Natural killer cell (primary cell): ENCODE measurements around the gene SASH1. TPM values are rescaled to one million over a fixed set of nuclear protein-coding genes. Genes with fewer than 3 reads are reported as not detected.

Source experiments
- ATAC-seq, 3 donors: fragments of 150-1000 bp in 2 of 3; fragments of 200-7000 bp in 1 of 3; cut with Tn5 transposase; 1 replicate in 1 of 3; 2 replicates in 2 of 3; pipeline ENCODE4 v1.10.0; 2021; ENCODE audit warnings: mild to moderate bottlenecking in 2 of 3, moderate library complexity in 2 of 3
- DNase-seq, 2 donors: peaks; one replicate each; pipeline versions ENCODE4 v3.0.0 to v3.0.0-alpha.2; 2013 to 2021; ENCODE audit warnings: mixed read lengths in 1 of 2
- H3K27ac ChIP-seq: one replicate; pipeline ENCODE4 v1.5.1; 2013; ENCODE audit warnings: mild to moderate bottlenecking, low read length
- H3K27me3 ChIP-seq: one replicate; pipeline ENCODE4 v1.6.1; 2013; ENCODE audit warnings: low read length; ENCODE audit not compliant: control insufficient read depth, insufficient read depth
- H3K36me3 ChIP-seq: one replicate; pipeline ENCODE4 v1.6.1; 2013; ENCODE audit warnings: low read length; ENCODE audit not compliant: control insufficient read depth, insufficient read depth
- H3K4me1 ChIP-seq: one replicate; pipeline ENCODE4 v1.6.1; 2013; ENCODE audit warnings: low read length; ENCODE audit not compliant: control insufficient read depth, insufficient read depth
- H3K4me3 ChIP-seq: one replicate; pipeline ENCODE4 v1.5.1; 2013; ENCODE audit warnings: low read length
- H3K9me3 ChIP-seq: one replicate; pipeline ENCODE4 v1.6.1; 2013; ENCODE audit warnings: low read length; ENCODE audit not compliant: control insufficient read depth, insufficient read depth
- H3K27ac Mint-ChIP-seq, 2 donors: one replicate each; pipeline ENCODE4 v1.8.0; 2022; ENCODE audit warnings: mild to moderate bottlenecking in 2 of 2, mixed read lengths in 2 of 2, moderate library complexity in 1 of 2
- H3K27me3 Mint-ChIP-seq, 2 donors: one replicate each; pipeline ENCODE4 v1.8.0; 2022; ENCODE audit warnings: low read depth in 2 of 2, mixed read lengths in 2 of 2
- H3K36me3 Mint-ChIP-seq: one replicate; pipeline ENCODE4 v1.8.0; 2022; ENCODE audit warnings: mixed read lengths
- H3K4me1 Mint-ChIP-seq, 2 donors: one replicate each; pipeline ENCODE4 v1.8.0; 2022; ENCODE audit warnings: mixed read lengths in 2 of 2
- H3K4me3 Mint-ChIP-seq: one replicate; pipeline ENCODE4 v1.8.0; 2022; ENCODE audit warnings: mild to moderate bottlenecking, moderate library complexity, mixed read lengths
- H3K9me3 Mint-ChIP-seq, 2 donors: one replicate each; pipeline ENCODE4 v1.8.0; 2022; ENCODE audit warnings: mixed read lengths in 2 of 2
- WGBS: methylation state at CpG from one replicate; pipeline ENCODE4 v1.1.7; 2013; ENCODE audit warnings: missing lambda C conversion rate; ENCODE audit not compliant: insufficient coverage; 5-methylcytosine and 5-hydroxymethylcytosine counted together
- intact Hi-C: fragments of 100-400 bp; cut with micrococcal nuclease; formaldehyde crosslinking; loops from one replicate; pipeline ENCODE4 v1.14.2; 2022
- total RNA-seq, 4 donors: library from RNA; stranded (reverse); fragments of 120-200 nt in 1 of 4; gene quantifications; one replicate each; pipeline versions ENCODE4 v1.2.3 to v1.2.4, GENCODE V29; 2013 to 2022
- TF ChIP-seq, protein P1 (sequence below): fragments of 200-600 bp; IDR thresholded peaks from one replicate; pipeline ENCODE4 v1.8.0; 2022; ENCODE audit warnings: antibody characterized with exemption

The SASH1 gene
- total RNA-seq, 3 donors from 2014 or later (not counting 1 experiment from before 2014, with no cell fraction given): 0.63 to 6.2 (median 2.7) TPM

DNA sequence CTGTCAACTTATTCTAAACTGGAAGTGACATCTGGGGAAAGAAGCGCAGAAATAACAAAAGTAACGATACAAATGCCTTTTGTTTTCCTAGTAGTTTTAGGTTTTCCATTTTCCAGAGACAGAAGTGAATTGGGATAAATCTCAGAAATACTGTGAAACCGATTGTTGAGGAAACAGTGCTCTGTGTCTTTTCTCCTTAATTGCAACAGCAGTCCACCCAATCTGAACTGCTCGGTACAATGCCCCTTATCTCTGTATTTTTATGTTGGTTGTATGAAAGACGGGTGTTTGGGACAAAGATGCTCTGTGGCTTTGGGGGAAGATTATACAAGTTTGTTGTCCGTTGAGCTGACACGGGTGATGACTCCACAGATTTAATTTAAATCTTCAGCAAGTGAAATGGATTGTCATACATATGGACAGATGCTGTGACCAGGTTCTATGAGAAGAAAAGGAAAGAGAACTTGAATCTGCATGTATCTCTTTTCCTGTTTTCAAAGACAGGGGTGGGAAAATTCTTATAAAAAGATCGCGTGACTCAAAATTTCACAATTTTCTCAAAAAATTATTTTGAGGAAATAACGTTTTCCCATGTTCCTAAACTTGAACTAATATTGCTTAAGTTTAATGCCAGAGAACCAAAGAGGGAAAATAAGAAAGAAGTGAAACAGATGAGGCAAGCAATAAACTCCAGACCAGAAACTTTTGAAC lies 41.2 kb downstream of the SASH1 start:
- Mint-ChIP-seq H3K36me3 (no peaks in the 10 kb centered on the region), H3K4me1 (no peaks in the 10 kb centered on the region), H3K9me3 (no peaks in the 10 kb centered on the region), H3K27me3 (peaks cover 0 to 11% of the 10 kb centered on the region in 2 donors), H3K4me3 (no peak overlapping the region), H3K27ac (no peak overlapping the region)
- Histone ChIP-seq H3K36me3 (no peaks in the 10 kb centered on the region), H3K4me3 (no peak overlapping the region), H3K9me3 (no peaks in the 10 kb centered on the region), H3K27ac (no peak overlapping the region), H3K27me3 (no peaks in the 10 kb centered on the region), H3K4me1 (no peaks in the 10 kb centered on the region)
- DNase-seq: no peak
- intact Hi-C loops: no loop called here
- TF ChIP-seq, protein P1, sequence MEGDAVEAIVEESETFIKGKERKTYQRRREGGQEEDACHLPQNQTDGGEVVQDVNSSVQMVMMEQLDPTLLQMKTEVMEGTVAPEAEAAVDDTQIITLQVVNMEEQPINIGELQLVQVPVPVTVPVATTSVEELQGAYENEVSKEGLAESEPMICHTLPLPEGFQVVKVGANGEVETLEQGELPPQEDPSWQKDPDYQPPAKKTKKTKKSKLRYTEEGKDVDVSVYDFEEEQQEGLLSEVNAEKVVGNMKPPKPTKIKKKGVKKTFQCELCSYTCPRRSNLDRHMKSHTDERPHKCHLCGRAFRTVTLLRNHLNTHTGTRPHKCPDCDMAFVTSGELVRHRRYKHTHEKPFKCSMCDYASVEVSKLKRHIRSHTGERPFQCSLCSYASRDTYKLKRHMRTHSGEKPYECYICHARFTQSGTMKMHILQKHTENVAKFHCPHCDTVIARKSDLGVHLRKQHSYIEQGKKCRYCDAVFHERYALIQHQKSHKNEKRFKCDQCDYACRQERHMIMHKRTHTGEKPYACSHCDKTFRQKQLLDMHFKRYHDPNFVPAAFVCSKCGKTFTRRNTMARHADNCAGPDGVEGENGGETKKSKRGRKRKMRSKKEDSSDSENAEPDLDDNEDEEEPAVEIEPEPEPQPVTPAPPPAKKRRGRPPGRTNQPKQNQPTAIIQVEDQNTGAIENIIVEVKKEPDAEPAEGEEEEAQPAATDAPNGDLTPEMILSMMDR: no peak
- no peak for ATAC-seq
- 78% methylated on average over 7 of the region's 10 CpGs for WGBS

DNA sequence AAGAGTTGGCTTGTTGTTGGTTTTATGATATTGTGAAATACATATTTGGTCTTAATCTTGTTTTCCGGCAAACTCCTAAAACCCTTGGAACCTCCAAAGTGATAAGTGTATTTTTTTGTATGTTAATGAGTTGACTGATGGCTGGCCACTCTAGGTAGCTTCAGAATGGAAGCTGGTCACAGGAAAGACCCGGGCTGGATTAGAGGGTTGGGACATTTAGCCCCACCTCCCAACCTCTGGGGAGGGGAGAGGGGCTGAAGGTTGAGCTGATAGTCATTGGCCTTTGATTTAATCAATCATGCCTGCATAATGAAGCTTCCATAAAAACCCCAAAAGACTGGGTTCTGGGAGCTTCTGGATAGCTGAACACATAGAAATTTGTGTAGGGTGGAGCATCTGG lies 42.7 kb downstream of the SASH1 start:
- intact Hi-C loops: no loop called here
- Histone ChIP-seq H3K36me3 (no peaks in the 10 kb centered on the region), H3K4me1 (no peaks in the 10 kb centered on the region), H3K4me3 (no peak overlapping the region), H3K9me3 (no peaks in the 10 kb centered on the region), H3K27me3 (no peaks in the 10 kb centered on the region), H3K27ac (no peak overlapping the region)
- DNase-seq: no peak
- Mint-ChIP-seq H3K4me3 (no peak overlapping the region), H3K9me3 (no peaks in the 10 kb centered on the region), H3K4me1 (no peaks in the 10 kb centered on the region), H3K27me3 (peaks cover 0 to 11% of the 10 kb centered on the region in 2 donors), H3K36me3 (no peaks in the 10 kb centered on the region), H3K27ac (no peak overlapping the region)
- TF ChIP-seq, protein P1: no peak
- ATAC-seq: no peak
- 92% methylated on average over 1 of the region's 2 CpGs for WGBS

DNA sequence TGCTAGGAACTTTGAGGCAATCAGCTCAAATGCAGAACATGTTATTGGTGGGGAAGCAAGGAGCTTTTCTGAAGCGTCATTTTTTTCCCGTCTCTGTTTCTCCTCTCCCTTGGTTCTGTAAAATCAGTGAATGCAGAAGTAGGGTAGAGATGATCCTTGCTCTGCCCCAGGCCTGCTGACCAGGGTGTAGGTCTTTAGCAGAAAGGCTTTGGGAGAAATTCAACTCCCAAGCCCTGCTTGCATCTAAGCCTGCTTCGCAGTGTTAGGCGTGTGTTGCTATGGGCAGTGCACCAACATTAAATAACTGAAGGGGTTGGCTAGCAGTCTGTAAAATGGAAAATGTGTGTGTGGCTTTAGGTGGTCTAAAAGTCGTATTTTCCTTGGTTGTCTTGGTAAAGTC lies 45.9 kb downstream of the SASH1 start:
- no peaks in the 10 kb centered on the region for H3K4me1 ChIP-seq

More for the DNA sequence above, 45.9 kb downstream of the SASH1 start:
- no peak overlapping the region for H3K4me3 ChIP-seq
- TF ChIP-seq, protein P1: no peak
- intact Hi-C loops: no loop called here
- Mint-ChIP-seq H3K4me1 (no peaks in the 10 kb centered on the region), H3K9me3 (no peaks in the 10 kb centered on the region), H3K4me3 (no peak overlapping the region), H3K27ac (no peak overlapping the region), H3K27me3 (peaks cover 0 to 7% of the 10 kb centered on the region in 2 donors), H3K36me3 (no peaks in the 10 kb centered on the region)
- no peak for ATAC-seq
- H3K27me3 ChIP-seq: no peaks in the 10 kb centered on the region
- H3K27ac ChIP-seq: no peak overlapping the region
- H3K36me3 ChIP-seq: no peaks in the 10 kb centered on the region
- 88% methylated on average over 5 of the region's 5 CpGs for WGBS
- H3K9me3 ChIP-seq: no peaks in the 10 kb centered on the region
- no peak for DNase-seq
